Sigmoid colon (tissue), 7 donors: ENCODE results near the gene ALG11. TPM values are rescaled to one million over a fixed set of nuclear protein-coding genes. Genes with fewer than 3 reads are reported as not detected.
"Not testable (repeated sequence)": the region's sequence is repeated elsewhere in the genome, so short reads cannot be mapped to it uniquely, and the experiment has no call there.

Experiments
- DNase-seq: peaks from one replicate; pipeline ENCODE4 v3.0.0-alpha.2; 2019
- H3K27ac ChIP-seq, 4 donors: fragments of 200-600 bp; sonication (generic); one replicate each; pipeline ENCODE4 v1.5.1; 2016 to 2019; ENCODE audit warnings: mild to moderate bottlenecking in 1 of 4
- H3K27me3 ChIP-seq, 3 donors: fragments of 200-600 bp; sonication (generic); one replicate each; pipeline ENCODE4 v1.5.1; 2019; ENCODE audit warnings: mild to moderate bottlenecking in 1 of 3
- H3K36me3 ChIP-seq, 4 donors: fragments of 200-600 bp; sonication (generic); one replicate each; pipeline ENCODE4 v1.5.1; 2016 to 2019
- H3K4me1 ChIP-seq, 4 donors: fragments of 200-600 bp; sonication (generic); one replicate each; pipeline ENCODE4 v1.5.1; 2017 to 2019
- H3K4me3 ChIP-seq, 4 donors: fragments of 200-600 bp; sonication (generic); one replicate each; pipeline ENCODE4 v1.5.1; 2017 to 2019; ENCODE audit warnings: mild to moderate bottlenecking in 2 of 4, moderate library complexity in 1 of 4
- H3K9me3 ChIP-seq, 4 donors: fragments of 200-600 bp in 3 of 4; sonication (generic) in 3 of 4; one replicate each; pipeline versions ENCODE4 v1.5.1 to v1.6.1; 2013 to 2019
- EP300 ChIP-seq, 4 donors: sonication (generic); formaldehyde crosslinking; IDR thresholded peaks; one replicate each; pipeline ENCODE4 v1.6.1; 2017; ENCODE audit warnings: antibody characterized with exemption in 4 of 4
- POLR2A ChIP-seq, 2 donors: fragments of 450-650 bp; IDR thresholded peaks; one replicate each; pipeline ENCODE4 v1.6.1; 2016; ENCODE audit warnings: antibody characterized with exemption in 2 of 2, mild to moderate bottlenecking in 2 of 2, moderate library complexity in 2 of 2
- POLR2AphosphoS5 ChIP-seq, 4 donors: sonication (generic); formaldehyde crosslinking; IDR thresholded peaks; one replicate each; pipeline ENCODE4 v1.6.1; 2017; ENCODE audit warnings: antibody characterized with exemption in 4 of 4
- WGBS, 2 donors: extraction: QIAGEN DNeasy Blood & Tissue Kit; methylation state at CpG; one replicate each; pipeline ENCODE4 v1.1.7; 2013; 5-methylcytosine and 5-hydroxymethylcytosine counted together
- intact Hi-C: fragments of 100-400 bp; cut with DNase I; formaldehyde crosslinking; loops from one replicate; pipeline ENCODE4 v1.15.1; 2023
- polyA plus RNA-seq, 3 donors: library from polyadenylated mRNA; stranded (reverse); fragments of 200-250 nt; gene quantifications; one replicate each; pipeline ENCODE4 v1.2.3, GENCODE V29; 2013
- total RNA-seq, 4 donors: library from RNA; depleted of rRNA; stranded (reverse); fragments of >200 nt; gene quantifications; one replicate each; pipeline ENCODE4 v1.1.0, GENCODE V29; 2016
- TF ChIP-seq, protein P1 (sequence below), 4 experiments: fragments of 450-650 bp in 3 of 4; fragments of 200-600 bp in 1 of 4; IDR thresholded peaks; one replicate each; pipeline ENCODE4 v1.5.1; 2016 to 2019; ENCODE audit warnings: antibody characterized with exemption in 4 of 4, mild to moderate bottlenecking in 3 of 4, moderate library complexity in 2 of 4
- donor health status: healthy with polysubstance abuse.
- donor health status: Bipolar disorder and iron deficiency.
- donor health status: healthy.

The ALG11 gene
- total and polyA plus RNA-seq, 7 donors, result 1.2 to 20.6 (median 11.6) TPM

DNA sequence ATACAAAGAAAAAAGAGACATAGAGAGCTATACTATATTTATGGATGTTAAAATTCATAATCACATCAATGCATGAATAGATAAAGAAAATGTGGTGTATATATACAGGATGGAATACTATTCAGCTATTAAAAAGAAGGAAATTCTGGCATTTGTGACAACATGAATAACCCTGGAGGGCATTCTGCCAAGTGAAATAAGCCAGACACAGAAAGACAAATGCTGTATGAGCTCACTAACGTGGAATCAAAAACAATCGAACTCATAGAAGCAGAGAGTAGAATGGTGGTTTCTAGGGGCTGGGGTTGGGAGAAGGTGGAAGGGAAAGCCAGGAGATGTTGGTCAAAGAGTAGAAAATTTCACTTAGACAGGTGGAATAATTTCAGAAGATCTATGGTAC is 36.3 kb downstream of the ALG11 start:
- Histone ChIP-seq H3K27ac (no peak overlapping the region), H3K9me3 (no peaks in the 10 kb centered on the region), H3K36me3 (no peaks in the 10 kb centered on the region), H3K27me3 (no peaks in the 10 kb centered on the region), H3K4me1 (no peaks in the 10 kb centered on the region), H3K4me3 (no peak overlapping the region)
- WGBS, 2 donors, result 84 to 88% methylated on average over 2 of the region's 2 CpGs
- intact Hi-C loops, result no loop called here
- DNase-seq, result no peak
- TF ChIP-seq POLR2A (IDR thresholded peaks at IDR 0.05) (no peak), EP300 (IDR thresholded peaks at IDR 0.05) (no peak)
- TF ChIP-seq, protein P1, sequence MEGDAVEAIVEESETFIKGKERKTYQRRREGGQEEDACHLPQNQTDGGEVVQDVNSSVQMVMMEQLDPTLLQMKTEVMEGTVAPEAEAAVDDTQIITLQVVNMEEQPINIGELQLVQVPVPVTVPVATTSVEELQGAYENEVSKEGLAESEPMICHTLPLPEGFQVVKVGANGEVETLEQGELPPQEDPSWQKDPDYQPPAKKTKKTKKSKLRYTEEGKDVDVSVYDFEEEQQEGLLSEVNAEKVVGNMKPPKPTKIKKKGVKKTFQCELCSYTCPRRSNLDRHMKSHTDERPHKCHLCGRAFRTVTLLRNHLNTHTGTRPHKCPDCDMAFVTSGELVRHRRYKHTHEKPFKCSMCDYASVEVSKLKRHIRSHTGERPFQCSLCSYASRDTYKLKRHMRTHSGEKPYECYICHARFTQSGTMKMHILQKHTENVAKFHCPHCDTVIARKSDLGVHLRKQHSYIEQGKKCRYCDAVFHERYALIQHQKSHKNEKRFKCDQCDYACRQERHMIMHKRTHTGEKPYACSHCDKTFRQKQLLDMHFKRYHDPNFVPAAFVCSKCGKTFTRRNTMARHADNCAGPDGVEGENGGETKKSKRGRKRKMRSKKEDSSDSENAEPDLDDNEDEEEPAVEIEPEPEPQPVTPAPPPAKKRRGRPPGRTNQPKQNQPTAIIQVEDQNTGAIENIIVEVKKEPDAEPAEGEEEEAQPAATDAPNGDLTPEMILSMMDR (IDR thresholded peaks at IDR 0.05), result no peak

DNA sequence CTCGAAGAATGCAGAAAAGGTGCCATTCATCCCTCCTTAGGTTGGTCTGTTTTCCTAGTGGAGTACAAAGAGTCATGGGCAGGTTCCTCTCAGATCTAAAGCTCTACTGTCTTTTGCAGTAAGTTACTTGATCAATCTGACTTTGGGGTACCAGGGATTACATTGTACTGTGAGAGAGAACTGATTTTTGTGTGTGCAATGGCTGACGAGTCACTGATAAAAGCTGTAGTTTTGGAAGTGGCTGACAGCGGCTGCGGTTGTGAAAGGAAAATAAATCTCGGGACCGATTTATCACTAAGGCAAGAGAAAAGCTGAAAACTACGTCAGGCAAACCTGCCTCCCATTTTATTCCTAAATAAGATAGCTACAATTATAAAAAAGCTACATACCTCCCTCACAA is 39.2 kb downstream of the ALG11 start:
- 88% methylated on average over 7 of the region's 7 CpGs for WGBS, 2 donors
- TF ChIP-seq EP300 (IDR thresholded peaks at IDR 0.05), result no peak
- TF ChIP-seq POLR2AphosphoS5 (IDR thresholded peaks at IDR 0.05), result no peak
- TF ChIP-seq, protein P1 (IDR thresholded peaks at IDR 0.05), result no peak
- no peak for TF ChIP-seq POLR2A (IDR thresholded peaks at IDR 0.05)
- no peak overlapping the region for H3K4me3 ChIP-seq
- no peaks in the 10 kb centered on the region for H3K36me3 ChIP-seq
- intact Hi-C loops, result no loop called here
- H3K27ac ChIP-seq, result no peak overlapping the region
- DNase-seq, result no peak
- no peaks in the 10 kb centered on the region for H3K4me1 ChIP-seq
- H3K9me3 ChIP-seq, result no peaks in the 10 kb centered on the region
- H3K27me3 ChIP-seq, result no peaks in the 10 kb centered on the region

DNA sequence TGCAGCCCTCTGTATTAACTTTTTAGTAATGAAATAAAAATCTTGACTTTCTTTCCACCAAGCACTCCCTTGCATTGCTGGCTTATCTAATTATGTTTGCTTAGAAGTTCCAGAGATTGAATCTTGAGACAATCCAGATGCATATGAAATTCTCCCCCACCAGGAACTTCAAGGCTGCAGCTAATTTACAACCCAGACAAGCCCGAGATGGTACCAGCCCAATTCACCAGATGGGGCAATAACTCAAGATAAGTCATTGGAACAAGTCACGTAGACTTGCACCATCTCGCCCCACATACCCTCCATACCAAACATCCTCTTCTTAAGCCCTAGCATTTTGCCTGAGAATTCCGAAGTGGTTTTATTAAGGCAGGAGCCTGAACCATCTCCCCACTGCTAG is 41.3 kb downstream of the ALG11 start:
- 76 to 80% methylated on average over 4 of the region's 4 CpGs for WGBS, 2 donors
- intact Hi-C loops, result no loop called here

DNA sequence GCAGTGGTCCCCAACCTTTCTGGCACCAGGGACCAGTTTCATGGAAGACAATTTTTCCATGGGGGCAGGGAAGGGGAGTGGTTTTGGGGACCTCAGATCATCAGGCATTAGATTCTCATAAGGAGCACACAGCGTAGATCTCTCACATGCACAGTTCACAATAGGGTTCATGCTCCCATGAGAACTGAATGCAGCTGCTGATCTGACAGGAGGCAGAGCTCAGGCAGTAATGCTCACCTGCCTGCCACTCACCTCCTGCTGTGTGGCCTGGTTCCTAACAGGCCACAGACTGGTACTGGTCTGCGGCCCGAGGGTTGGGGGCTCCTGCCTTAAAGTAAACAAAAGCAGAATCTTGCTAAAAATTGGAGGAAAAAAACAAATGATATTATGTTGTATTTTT is 48.9 kb downstream of the ALG11 start:
- 94 to 97% methylated on average over 3 of the region's 3 CpGs for WGBS, 2 donors
- H3K4me3 ChIP-seq, H3K9me3 ChIP-seq, intact Hi-C loops, H3K36me3 ChIP-seq, H3K27me3 ChIP-seq, DNase-seq: not testable (repeated sequence)
- Histone ChIP-seq H3K27ac (peak overlapping the region in 2 of 4 donors; percentile 2 to 25), H3K4me1 (peaks cover 0 to 12% (median 7%) of the 10 kb centered on the region in 4 donors)

More for the DNA sequence above, 41.3 kb downstream of the ALG11 start:
- no peak overlapping the region for H3K27ac ChIP-seq
- H3K4me3 ChIP-seq, result no peak overlapping the region
- TF ChIP-seq EP300 (IDR thresholded peaks at IDR 0.05) (no peak), POLR2AphosphoS5 (IDR thresholded peaks at IDR 0.05) (no peak), POLR2A (IDR thresholded peaks at IDR 0.05) (no peak)
- TF ChIP-seq, protein P1 (IDR thresholded peaks at IDR 0.05), result no peak
- H3K9me3 ChIP-seq, result no peaks in the 10 kb centered on the region
- no peaks in the 10 kb centered on the region for H3K4me1 ChIP-seq
- no peak for DNase-seq
- no peaks in the 10 kb centered on the region for H3K36me3 ChIP-seq
- H3K27me3 ChIP-seq, result no peaks in the 10 kb centered on the region

DNA sequence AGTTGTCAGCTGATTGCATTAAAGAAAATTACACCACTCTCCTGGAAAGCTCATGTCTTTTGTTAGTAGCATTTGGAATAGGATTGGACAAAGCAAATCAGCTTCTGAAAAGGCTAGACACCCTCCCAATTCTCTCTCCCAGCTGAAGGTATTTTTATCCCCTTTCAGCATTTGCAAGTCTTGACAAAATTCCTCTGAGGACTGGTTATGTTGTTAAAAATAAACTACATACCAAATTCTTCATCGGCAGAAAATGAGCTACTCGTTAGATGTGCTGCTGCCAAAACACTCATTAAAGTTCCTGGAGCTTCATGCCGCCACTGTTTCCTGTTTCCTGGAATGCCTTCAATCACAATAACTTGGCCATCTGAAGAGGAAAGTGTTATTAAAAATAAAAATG is 49.4 kb downstream of the ALG11 start:
- Histone ChIP-seq H3K9me3 (peaks cover 0 to 7% (median 0%) of the 10 kb centered on the region in 4 donors), H3K4me3 (no peak overlapping the region), H3K27ac (peak overlapping the region in 2 of 4 donors; percentile 2 to 25), H3K27me3 (no peaks in the 10 kb centered on the region), H3K4me1 (peaks cover 0 to 12% (median 7%) of the 10 kb centered on the region in 4 donors), H3K36me3 (no peaks in the 10 kb centered on the region)
- TF ChIP-seq, protein P1 (IDR thresholded peaks at IDR 0.05), result no peak
- no peak for TF ChIP-seq EP300 (IDR thresholded peaks at IDR 0.05)
- TF ChIP-seq POLR2A (IDR thresholded peaks at IDR 0.05), result no peak
- no peak for DNase-seq
- intact Hi-C loops, result no loop called here
- WGBS, 2 donors, result 59 to 72% methylated on average over 3 of the region's 3 CpGs
